GM12864 (cell line): ENCODE measurements around the gene MORN1.

Experiments
- DNase-seq: peaks from one replicate; pipeline ENCODE4 v3.0.0-alpha.2; 2011; ENCODE audit warnings: low read depth
- H3K4me3 ChIP-seq: 2 replicates; pipeline ENCODE4 v1.5.1; 2011; ENCODE audit warnings: mild to moderate bottlenecking, low read depth, low read length, control low read depth
- TF ChIP-seq, protein P1 (sequence below): IDR thresholded peaks from 2 replicates; pipeline ENCODE4 v1.5.1; 2011; ENCODE audit warnings: low read depth, mild to moderate bottlenecking, moderate library complexity, low read length, control low read depth, inconsistent platforms; ENCODE audit errors: missing control alignments

MORN1 gene

GRCh38 chr1:2415337-2415736 is 24.0 kb upstream of the MORN1 start:
- no peak for DNase-seq
- TF ChIP-seq, protein P1, sequence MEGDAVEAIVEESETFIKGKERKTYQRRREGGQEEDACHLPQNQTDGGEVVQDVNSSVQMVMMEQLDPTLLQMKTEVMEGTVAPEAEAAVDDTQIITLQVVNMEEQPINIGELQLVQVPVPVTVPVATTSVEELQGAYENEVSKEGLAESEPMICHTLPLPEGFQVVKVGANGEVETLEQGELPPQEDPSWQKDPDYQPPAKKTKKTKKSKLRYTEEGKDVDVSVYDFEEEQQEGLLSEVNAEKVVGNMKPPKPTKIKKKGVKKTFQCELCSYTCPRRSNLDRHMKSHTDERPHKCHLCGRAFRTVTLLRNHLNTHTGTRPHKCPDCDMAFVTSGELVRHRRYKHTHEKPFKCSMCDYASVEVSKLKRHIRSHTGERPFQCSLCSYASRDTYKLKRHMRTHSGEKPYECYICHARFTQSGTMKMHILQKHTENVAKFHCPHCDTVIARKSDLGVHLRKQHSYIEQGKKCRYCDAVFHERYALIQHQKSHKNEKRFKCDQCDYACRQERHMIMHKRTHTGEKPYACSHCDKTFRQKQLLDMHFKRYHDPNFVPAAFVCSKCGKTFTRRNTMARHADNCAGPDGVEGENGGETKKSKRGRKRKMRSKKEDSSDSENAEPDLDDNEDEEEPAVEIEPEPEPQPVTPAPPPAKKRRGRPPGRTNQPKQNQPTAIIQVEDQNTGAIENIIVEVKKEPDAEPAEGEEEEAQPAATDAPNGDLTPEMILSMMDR, result no peak
- H3K4me3 ChIP-seq, result peak overlapping the region; percentile 61

- TF ChIP-seq, protein P1, result peak; percentile 88
- DNase-seq, result peak; percentile 42
- H3K4me3 ChIP-seq, result peak overlapping the region; percentile 80
Observed at GRCh38 chr1:2414297-2414958, 23.1 kb upstream of the MORN1 start.

DNA sequence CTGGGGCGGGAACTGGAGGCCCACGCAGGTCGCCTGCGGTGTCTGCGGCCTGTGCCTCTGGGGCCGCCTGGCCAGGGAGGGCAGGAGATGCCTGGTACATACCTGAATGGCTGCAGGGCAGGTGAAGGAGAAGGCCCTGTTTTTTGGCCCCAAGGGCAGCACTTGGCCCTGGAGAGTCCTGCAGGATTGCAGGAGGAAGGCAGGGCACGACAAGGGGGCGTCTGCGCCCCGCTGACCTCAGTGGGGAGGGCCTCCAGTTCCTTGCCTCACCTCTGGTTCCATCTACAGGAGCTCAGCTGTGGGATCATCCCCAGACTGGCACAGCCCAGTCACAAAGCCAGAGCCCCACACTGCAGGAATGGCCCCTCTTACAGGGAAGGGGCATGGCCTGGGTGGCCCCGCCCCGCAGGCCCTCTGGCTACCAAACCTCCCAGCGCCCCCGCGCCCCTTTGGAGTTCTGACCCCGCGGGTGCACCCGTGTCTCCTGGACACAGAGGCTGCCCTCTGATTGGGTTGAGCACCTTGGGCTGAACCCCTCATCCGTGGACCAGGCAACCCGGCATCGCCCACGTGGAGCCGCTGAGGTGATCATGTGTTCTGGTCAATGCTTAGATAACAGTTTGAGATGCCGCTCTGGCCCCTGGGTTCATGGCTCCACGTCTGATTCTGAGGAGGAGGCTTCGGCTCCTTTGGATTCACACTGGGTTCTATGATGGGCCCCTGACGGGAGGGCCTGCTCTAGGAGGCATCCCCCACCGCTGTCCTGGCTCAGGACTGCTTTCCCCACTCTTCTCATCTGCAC is 22.3 kb upstream of the MORN1 start:
- TF ChIP-seq, protein P1, result no peak
- H3K4me3 ChIP-seq, result peak overlapping the region; percentile 80
- DNase-seq, result no peak

- TF ChIP-seq, protein P1, result no peak
- DNase-seq, result no peak
- peak overlapping the region; percentile 80 for H3K4me3 ChIP-seq
Observed at GRCh38 chr1:2412773-2413494, 21.6 kb upstream of the MORN1 start.

DNA sequence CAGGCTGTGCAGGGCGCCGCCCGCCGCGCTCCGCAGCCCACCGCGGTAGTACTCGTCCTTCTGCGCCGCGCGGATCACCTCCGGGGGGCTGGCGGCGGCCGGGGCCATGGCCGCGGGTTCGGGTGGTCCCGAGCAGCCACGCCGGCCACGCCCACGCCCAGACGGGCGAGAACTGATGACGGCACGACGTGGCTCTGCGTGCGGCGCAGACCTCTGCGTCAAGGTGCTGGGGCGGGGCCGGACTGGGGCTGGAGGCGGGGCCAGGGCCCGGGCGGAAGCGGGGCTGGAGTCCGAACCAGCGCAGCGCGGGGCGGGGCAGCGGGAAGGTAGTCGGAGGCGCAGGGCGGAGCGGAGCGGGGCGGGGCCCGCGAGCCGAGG is 21.0 kb upstream of the MORN1 start, which contains the start of gene PEX10:
Gene PEX10 (minus strand): TSS at position 170 of the 378 bp plus-strand sequence. CDS start 62 bp downstream, at position 108.
- peak; percentile 81 for DNase-seq
- peak within 1 kb of the TSS; percentile 90 for H3K4me3 ChIP-seq
- TF ChIP-seq, protein P1, result no peak

- H3K4me3 ChIP-seq, result peak overlapping the region; percentile 90
- no peak for DNase-seq
- TF ChIP-seq, protein P1, result no peak
Observed at GRCh38 chr1:2411801-2412394, 20.5 kb upstream of the MORN1 start.
